ENCODE measurements around the gene SAFB. TPM values are rescaled to one million over a fixed set of nuclear protein-coding genes. Genes with fewer than 3 reads are reported as not detected.

Gene SAFB
- total RNA-seq, 1 donor = 33.7 TPM

GRCh38 chr19:5595745-5596144, 27.1 kb upstream of the SAFB start:
- Histone ChIP-seq H2AFZ (ENCODE audit: low read length) (no peak overlapping the region), H3K27ac (ENCODE audit: low read depth, low read length) (no peak overlapping the region), H3K9me3 (ENCODE audit: low read depth, low read length) (no peaks in the 10 kb centered on the region), H3K36me3 (ENCODE audit: insufficient read depth, low read length) (peaks cover 85% of the 10 kb centered on the region), H3K4me1 (ENCODE audit: insufficient read depth, low read length) (no peaks in the 10 kb centered on the region), H3K4me3 (ENCODE audit: insufficient read depth, low read length) (no peak overlapping the region), H3K79me2 (ENCODE audit: insufficient read depth, low read length) (no peaks in the 10 kb centered on the region), H3K27me3 (ENCODE audit: insufficient read depth, low read length) (no peaks in the 10 kb centered on the region), H4K20me1 (ENCODE audit: insufficient read depth, low read length) (peaks cover 11% of the 10 kb centered on the region), H3K4me2 (ENCODE audit: insufficient read depth, low read length) (no peak overlapping the region)
- no peak for DNase-seq (ENCODE audit: insufficient read length, low spot score, missing footprints)
- no peak for TF ChIP-seq CTCF (IDR thresholded peaks at IDR 0.05; ENCODE audit: extremely low read depth, low read depth, low read length)

- peaks cover 9% of the 10 kb centered on the region for H3K79me2 ChIP-seq (ENCODE audit: insufficient read depth, low read length)
- H3K27ac ChIP-seq (ENCODE audit: low read depth, low read length) = no peak overlapping the region
- no peak overlapping the region for H2AFZ ChIP-seq (ENCODE audit: low read length)
- no peak overlapping the region for H3K4me2 ChIP-seq (ENCODE audit: insufficient read depth, low read length)
- H3K4me1 ChIP-seq (ENCODE audit: insufficient read depth, low read length) = no peaks in the 10 kb centered on the region
- no peaks in the 10 kb centered on the region for H3K9me3 ChIP-seq (ENCODE audit: low read depth, low read length)
- H3K36me3 ChIP-seq (ENCODE audit: insufficient read depth, low read length) = peaks cover 74% of the 10 kb centered on the region
- H3K27me3 ChIP-seq (ENCODE audit: insufficient read depth, low read length) = no peaks in the 10 kb centered on the region
- TF ChIP-seq CTCF (IDR thresholded peaks at IDR 0.05; ENCODE audit: extremely low read depth, low read depth, low read length) = no peak
- H4K20me1 ChIP-seq (ENCODE audit: insufficient read depth, low read length) = peaks cover 15% of the 10 kb centered on the region
- H3K4me3 ChIP-seq (ENCODE audit: insufficient read depth, low read length) = no peak overlapping the region
- no peak for DNase-seq (ENCODE audit: insufficient read length, low spot score, missing footprints)
These were observed 22.1 kb upstream of the SAFB start for GRCh38 chr19:5600797-5601196.

GRCh38 chr19:5603626-5604025, 19.3 kb upstream of the SAFB start:
- Histone ChIP-seq H3K9me3 (ENCODE audit: low read depth, low read length) (no peaks in the 10 kb centered on the region), H3K4me3 (ENCODE audit: insufficient read depth, low read length) (no peak overlapping the region), H3K36me3 (ENCODE audit: insufficient read depth, low read length) (peaks cover 80% of the 10 kb centered on the region), H3K4me2 (ENCODE audit: insufficient read depth, low read length) (no peak overlapping the region), H3K79me2 (ENCODE audit: insufficient read depth, low read length) (peaks cover 33% of the 10 kb centered on the region), H4K20me1 (ENCODE audit: insufficient read depth, low read length) (peaks cover 30% of the 10 kb centered on the region), H2AFZ (ENCODE audit: low read length) (no peak overlapping the region), H3K27me3 (ENCODE audit: insufficient read depth, low read length) (no peaks in the 10 kb centered on the region), H3K4me1 (ENCODE audit: insufficient read depth, low read length) (no peaks in the 10 kb centered on the region), H3K27ac (ENCODE audit: low read depth, low read length) (no peak overlapping the region)
- no peak for TF ChIP-seq CTCF (IDR thresholded peaks at IDR 0.05; ENCODE audit: extremely low read depth, low read depth, low read length)
- no peak for DNase-seq (ENCODE audit: insufficient read length, low spot score, missing footprints)

GRCh38 chr19:5605362-5605761, 17.5 kb upstream of the SAFB start:
- Histone ChIP-seq H3K27ac (ENCODE audit: low read depth, low read length) (no peak overlapping the region), H3K27me3 (ENCODE audit: insufficient read depth, low read length) (no peaks in the 10 kb centered on the region), H3K4me1 (ENCODE audit: insufficient read depth, low read length) (no peaks in the 10 kb centered on the region), H3K4me2 (ENCODE audit: insufficient read depth, low read length) (no peak overlapping the region), H2AFZ (ENCODE audit: low read length) (no peak overlapping the region), H3K9me3 (ENCODE audit: low read depth, low read length) (no peaks in the 10 kb centered on the region), H3K79me2 (ENCODE audit: insufficient read depth, low read length) (peaks cover 46% of the 10 kb centered on the region), H3K4me3 (ENCODE audit: insufficient read depth, low read length) (no peak overlapping the region), H3K36me3 (ENCODE audit: insufficient read depth, low read length) (peaks cover 79% of the 10 kb centered on the region), H4K20me1 (ENCODE audit: insufficient read depth, low read length) (peaks cover 33% of the 10 kb centered on the region)
- DNase-seq (ENCODE audit: insufficient read length, low spot score, missing footprints) = no peak
- TF ChIP-seq CTCF (IDR thresholded peaks at IDR 0.05; ENCODE audit: extremely low read depth, low read depth, low read length) = no peak

Measured in osteoblast (primary cell).